GM18867 (cell line): ENCODE results near the gene NRP2.

Source experiments
- ATAC-seq: cut with Tn5 transposase; IDR thresholded peaks from one replicate; pipeline ENCODE4 v1.9.1; 2021; ENCODE audit warnings: mild to moderate bottlenecking, moderate library complexity; ENCODE audit not compliant: unreplicated experiment

Gene NRP2

DNA sequence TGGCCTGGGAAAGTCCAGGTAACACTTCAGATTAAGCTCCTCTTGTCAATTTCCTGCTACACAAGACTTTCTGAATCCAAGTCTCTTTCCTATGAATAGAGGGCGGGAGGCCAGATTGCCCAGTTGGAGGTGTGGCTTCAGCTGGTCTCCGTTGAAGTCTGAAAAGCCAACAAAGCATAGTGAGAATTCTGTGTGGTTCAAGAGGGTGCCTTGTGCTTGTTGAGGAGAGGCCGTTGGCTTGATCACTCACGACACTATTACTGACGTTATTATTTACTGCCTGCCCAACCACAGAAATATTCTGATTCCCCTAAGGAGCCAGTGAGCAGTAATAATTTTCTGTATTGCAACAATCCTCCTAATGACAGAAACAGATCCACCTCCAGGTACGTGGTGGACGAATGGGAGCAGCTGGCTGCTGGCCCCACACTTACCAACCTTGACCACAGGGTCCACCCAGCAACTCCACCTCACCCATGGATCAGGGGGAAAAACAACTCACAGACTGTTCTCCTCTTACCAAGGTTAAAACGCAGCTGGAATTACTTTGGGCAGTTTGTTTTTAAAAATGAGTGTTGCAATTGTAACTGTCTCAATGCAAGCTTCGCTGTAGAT is 21.9 kb downstream of the NRP2 start:
- ATAC-seq, result no peak

DNA sequence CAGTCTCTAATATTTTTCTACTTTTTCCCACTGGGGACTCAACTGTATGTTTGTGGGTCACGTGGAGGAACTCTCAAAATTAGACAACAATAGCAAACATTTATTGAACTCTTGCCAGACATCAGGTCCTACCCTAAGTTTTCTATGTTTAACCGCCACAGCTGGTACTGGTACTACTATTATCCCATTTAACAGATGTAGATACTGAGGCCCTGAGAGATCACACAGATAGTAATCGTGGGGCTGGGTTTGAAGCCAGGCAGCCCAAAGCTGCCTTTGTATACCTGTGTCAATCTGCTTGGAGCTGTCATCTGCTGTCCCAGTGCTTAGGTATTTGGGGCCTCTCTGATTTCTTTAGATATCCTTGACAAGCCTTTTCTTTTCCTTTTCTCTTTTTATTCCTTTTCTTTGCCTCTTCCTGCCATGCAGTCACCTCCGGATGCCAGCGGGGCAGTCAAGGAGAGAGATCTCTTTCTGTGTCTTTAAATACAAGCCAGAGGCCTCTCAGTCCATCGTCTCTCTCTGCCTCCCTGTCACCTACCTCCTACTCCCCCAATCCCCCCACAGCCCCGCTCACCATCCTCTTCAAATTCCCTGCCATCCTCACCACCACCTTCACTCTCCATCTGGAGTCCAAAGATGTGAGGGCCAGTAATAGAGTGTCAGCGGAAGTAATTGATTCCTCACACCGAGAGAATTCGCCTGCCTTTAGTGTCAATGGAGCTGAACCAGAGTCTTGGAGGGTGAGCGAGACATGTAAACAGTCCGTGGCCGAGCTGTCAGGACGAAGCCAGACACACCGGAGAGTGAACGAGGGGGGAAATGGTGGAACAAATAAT is 23.4 kb downstream of the NRP2 start:
- ATAC-seq, result no peak

DNA sequence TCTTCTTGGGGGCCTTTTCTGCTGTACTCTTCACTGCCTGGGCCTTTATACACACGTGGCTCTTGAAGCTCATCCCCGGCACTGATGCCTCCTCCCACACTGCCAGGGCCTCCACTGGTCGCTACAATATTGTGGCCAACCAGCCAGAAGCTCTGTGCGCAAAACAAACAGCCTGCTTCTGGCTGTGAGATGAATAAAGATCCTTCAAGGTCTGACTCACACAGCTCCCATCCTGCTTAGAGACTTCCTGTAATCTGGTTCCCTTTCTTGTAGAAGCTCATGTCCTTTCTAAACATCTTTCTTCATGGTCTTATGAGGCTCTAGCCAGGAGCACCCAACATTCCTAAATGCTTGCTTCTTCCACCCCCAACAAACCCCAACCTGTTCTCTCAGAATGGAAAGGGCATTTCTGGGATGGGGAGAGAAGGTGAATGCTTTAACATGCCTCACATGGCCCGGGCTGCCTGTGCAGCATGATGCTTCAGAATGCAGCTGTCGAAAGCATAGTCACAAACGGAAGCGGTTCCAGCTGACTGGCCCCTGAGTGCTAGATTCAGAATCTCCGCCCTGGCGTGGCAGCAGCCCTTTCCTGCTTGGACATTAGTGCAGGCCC is 24.6 kb downstream of the NRP2 start:
- peak; percentile 96 for ATAC-seq

DNA sequence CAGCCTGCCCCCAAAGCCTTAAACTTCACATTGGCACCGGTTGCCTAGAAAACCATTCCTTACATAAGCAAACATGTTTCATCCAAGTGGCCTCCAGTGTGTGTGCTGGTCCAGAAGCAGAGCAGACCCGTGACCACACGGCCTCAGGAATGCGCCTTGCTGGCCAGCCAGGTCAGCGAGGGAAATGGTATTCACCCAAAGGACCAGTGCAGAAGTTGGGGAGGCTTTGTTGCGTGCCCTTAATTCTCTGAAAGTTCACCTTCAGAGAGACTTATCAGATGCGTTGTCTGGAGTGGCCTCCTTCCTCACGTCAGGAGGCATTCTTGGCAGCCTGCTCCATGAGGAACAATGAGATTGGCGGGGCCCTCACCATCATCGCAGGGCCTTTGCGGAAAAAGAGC is 25.9 kb downstream of the NRP2 start:
- no peak for ATAC-seq

- peak; percentile 24 for ATAC-seq
Observed at GRCh38 chr2:205709319-205709718, 27.0 kb downstream of the NRP2 start.

GRCh38 chr2:205712508-205712907 is 30.2 kb downstream of the NRP2 start:
- ATAC-seq, result no peak

DNA sequence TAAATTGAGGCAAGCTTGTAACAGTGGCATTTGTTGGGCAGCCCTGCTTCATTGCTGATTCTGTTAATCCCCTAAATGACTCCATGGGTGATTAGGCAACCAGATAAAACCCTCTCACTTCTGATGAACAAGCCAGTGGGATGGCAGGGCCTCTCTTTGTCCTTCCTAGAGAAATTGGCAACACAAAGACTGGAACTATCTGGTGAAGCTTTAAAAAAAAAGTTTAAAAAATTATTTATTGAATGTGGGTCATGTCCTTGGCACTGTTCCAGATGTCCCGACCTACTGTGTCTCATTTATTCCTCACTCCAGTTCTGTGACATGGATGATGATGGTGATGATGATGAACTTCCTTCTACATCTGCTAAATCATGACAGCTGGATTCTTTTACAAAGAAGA is 30.8 kb downstream of the NRP2 start:
- no peak for ATAC-seq

DNA sequence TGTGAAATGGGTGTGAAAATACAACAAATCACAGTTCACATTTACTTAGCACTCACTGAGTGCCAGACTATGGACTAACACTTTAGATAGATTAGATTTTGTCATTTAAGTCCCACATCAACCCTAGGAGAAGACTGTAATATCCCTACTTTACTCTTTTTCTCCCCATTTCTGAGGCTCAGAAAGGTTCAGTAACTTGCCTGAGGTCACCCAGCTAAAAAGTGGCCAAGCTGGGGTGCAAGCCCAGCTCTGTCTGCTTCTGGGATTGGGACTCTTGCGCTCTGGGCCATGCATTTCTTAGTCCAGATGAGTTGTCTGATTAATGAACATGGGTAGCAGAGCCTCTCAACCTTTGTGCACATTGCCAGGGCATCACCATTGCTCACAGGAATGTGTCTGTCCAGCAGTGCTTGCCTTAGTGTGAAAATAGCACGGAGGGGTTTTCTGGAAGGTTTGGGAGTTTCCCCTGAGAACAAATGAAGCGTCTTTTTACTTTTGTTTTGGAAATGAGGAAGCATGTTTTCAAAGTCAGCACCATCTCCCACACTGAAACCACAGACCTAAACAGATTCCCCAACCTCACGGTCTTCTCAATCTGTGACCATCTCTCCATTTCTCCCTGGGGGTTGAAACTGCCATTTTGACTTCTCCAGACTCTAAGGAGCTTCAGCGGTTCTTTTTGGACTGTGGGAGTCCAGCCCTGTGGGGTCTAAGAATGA is 31.9 kb downstream of the NRP2 start:
- ATAC-seq, result peak; percentile 64

GRCh38 chr2:205714789-205715720 is 32.8 kb downstream of the NRP2 start:
- ATAC-seq, result no peak

DNA sequence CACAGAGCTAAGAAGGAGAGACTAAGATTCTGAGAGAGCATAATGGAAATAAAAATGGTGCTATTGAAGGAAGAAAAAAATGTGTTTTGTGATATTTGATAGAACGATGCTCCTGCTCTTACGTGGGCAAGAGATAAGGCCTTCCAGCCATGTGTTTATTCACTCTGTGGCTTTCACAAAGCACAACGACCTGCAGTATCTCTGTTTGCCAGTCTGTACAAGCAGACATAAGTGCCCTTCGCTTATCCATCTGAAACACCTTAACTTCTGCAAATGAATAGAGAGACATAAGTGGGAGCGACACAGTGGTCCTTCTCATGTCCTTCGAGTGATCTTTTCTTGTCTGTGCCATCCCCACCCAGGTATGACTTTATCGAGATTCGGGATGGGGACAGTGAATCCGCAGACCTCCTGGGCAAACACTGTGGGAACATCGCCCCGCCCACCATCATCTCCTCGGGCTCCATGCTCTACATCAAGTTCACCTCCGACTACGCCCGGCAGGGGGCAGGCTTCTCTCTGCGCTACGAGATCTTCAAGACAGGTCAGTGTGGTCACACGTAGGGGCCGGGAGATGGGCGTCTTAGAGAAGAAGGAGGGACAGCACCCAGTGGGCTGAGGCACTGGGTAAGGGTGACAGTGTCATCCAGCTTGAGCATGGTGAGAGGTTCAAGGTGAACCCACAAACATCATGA is 33.7 kb downstream of the NRP2 start:
- ATAC-seq, result no peak

GRCh38 chr2:205717175-205717846 is 35.0 kb downstream of the NRP2 start:
- ATAC-seq, result no peak

GRCh38 chr2:205717999-205718398 is 35.7 kb downstream of the NRP2 start:
- ATAC-seq, result no peak

- ATAC-seq, result no peak
Observed at GRCh38 chr2:205719847-205720246, 37.5 kb downstream of the NRP2 start.

- no peak for ATAC-seq
Observed at GRCh38 chr2:205720451-205720902, 38.2 kb downstream of the NRP2 start.

DNA sequence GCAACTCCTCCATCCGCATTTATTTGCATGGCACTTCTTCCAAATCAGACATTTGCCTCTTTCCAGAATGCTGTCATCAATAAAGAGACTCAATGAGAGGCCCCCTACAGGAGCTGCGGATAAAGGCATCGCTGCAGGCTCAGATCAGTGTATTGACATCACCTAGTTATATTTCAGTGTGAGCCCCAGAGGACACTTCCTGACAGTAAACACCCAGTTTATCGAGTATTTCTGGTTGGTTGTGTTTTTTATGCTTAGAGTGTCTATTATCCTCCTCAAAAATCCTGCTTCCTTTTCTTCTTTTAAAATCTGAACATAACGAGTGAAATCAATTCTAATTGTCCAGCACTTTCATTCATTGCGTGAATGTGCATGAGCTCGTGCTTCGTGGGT is 38.8 kb downstream of the NRP2 start:
- no peak for ATAC-seq

DNA sequence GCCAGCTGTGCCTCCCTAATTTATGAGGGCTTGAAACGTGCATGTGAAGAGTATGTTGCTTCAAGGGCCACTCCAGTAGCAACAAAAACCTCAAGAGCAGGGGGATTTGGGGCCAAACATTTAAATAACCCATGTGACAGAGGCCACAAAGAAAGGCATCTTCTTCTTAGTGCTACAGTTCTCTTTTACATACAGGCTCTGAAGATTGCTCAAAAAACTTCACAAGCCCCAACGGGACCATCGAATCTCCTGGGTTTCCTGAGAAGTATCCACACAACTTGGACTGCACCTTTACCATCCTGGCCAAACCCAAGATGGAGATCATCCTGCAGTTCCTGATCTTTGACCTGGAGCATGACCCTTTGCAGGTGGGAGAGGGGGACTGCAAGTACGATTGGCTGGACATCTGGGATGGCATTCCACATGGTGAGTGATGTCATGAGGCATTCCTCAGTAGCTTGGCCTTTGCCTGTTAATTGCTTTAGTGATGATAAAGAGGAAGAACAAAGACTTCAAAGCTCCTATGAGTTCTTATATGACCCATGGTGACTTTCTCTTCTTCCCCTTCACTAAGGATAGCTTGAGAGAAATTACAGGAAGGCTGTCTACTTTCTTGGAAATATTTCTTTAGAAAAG is 40.1 kb downstream of the NRP2 start:
- no peak for ATAC-seq

GRCh38 chr2:205723179-205723578 is 40.9 kb downstream of the NRP2 start:
- no peak for ATAC-seq

- ATAC-seq, result no peak
Observed at GRCh38 chr2:205725059-205725458, 42.8 kb downstream of the NRP2 start.

GRCh38 chr2:205726506-205726905 is 44.2 kb downstream of the NRP2 start:
- no peak for ATAC-seq
